Measurements from ENCODE around the gene ASMTL.
"Not testable (repeated sequence)": the region's sequence is repeated elsewhere in the genome, so short reads cannot be mapped to it uniquely, and the experiment has no call there.

The ASMTL gene

GRCh38 chrX:1384658-1385252 is 68.0 kb downstream of the ASMTL start:
- ChIA-PET POLR2A (no interaction called here), CTCF (no interaction called here)
- no peak for TF ChIP-seq CTCF (IDR thresholded peaks at IDR 0.05; ENCODE audit: insufficient read depth, low read length, missing control alignments)
- H3K4me3 ChIP-seq (ENCODE audit: low read depth, low read length): no peak overlapping the region
- DNase-seq (ENCODE audit: low read depth, low spot score): no peak

- CTCF ChIA-PET: no interaction called here
- TF ChIP-seq CTCF (IDR thresholded peaks at IDR 0.05; ENCODE audit: insufficient read depth, low read length, missing control alignments): no peak
- H3K4me3 ChIP-seq (ENCODE audit: low read depth, low read length): no peak overlapping the region
- no peak for DNase-seq (ENCODE audit: low read depth, low spot score)
- POLR2A ChIA-PET: no interaction called here
Measured at GRCh38 chrX:1380672-1381233, 72.0 kb downstream of the ASMTL start.

- no peak overlapping the region for H3K4me3 ChIP-seq (ENCODE audit: low read depth, low read length)
- no peak for DNase-seq (ENCODE audit: low read depth, low spot score)
- POLR2A ChIA-PET: no interaction called here
- CTCF ChIA-PET: no interaction called here
- TF ChIP-seq CTCF (IDR thresholded peaks at IDR 0.05; ENCODE audit: insufficient read depth, low read length, missing control alignments): no peak
Measured at GRCh38 chrX:1378306-1378759, 74.4 kb downstream of the ASMTL start.

GRCh38 chrX:1368385-1368698 is 84.4 kb downstream of the ASMTL start:
- ChIA-PET CTCF (no interaction called here), POLR2A (no interaction called here)
- no peak for TF ChIP-seq CTCF (IDR thresholded peaks at IDR 0.05; ENCODE audit: insufficient read depth, low read length, missing control alignments)
- H3K4me3 ChIP-seq (ENCODE audit: low read depth, low read length): no peak overlapping the region
- no peak for DNase-seq (ENCODE audit: low read depth, low spot score)

GRCh38 chrX:1366363-1366762 is 86.3 kb downstream of the ASMTL start:
- H3K4me3 ChIP-seq (ENCODE audit: low read depth, low read length); CTCF ChIA-PET; POLR2A ChIA-PET; DNase-seq (ENCODE audit: low read depth, low spot score): not testable (repeated sequence)

DNA sequence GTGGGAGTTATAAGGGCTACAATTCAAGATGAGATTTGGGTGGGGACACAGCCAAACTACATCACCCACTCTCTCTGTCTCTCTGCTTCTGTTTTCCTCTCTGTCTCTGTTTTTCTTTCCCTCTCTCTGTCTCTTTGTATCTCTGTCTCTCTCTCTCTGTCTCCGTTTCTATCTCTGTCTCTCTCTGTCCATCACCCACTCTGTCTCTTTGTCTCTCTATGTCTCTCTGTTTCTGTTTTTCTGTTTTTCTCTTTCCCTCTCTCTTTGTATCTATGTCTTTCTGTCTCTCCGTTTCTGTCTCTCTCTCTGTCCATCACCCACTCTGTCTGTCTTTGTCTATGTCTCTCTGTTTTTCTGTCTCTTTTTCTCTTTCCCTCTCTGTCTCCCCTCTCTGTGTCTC is 90.8 kb downstream of the ASMTL start:
- POLR2A ChIA-PET: no interaction called here
- CTCF ChIA-PET: no interaction called here
- no peak for TF ChIP-seq CTCF (IDR thresholded peaks at IDR 0.05; ENCODE audit: insufficient read depth, low read length, missing control alignments)
- H3K4me3 ChIP-seq (ENCODE audit: low read depth, low read length): no peak overlapping the region
- DNase-seq (ENCODE audit: low read depth, low spot score): no peak

DNA sequence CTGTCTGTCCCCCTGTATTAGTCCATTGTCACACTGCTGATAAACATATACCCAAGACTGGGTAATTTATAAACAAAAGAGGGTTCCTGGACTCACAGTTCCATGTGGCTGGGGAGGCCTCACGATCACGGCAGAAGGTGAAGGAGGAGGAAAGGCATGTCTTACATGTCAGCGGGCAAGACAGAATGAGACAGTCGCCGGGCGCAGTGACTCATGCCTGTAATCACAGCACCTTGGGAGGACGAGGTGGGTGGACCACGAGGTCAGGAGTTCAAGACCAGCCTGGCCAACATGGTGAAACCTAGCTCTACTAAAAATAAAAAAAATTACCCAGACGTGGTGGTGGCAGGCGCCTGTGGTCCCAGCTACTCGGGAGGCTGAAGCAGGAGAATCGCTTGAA is 91.4 kb downstream of the ASMTL start:
- DNase-seq (ENCODE audit: low read depth, low spot score): no peak
- ChIA-PET CTCF (no interaction called here), POLR2A (no interaction called here)
- no peak overlapping the region for H3K4me3 ChIP-seq (ENCODE audit: low read depth, low read length)
- TF ChIP-seq CTCF (IDR thresholded peaks at IDR 0.05; ENCODE audit: insufficient read depth, low read length, missing control alignments): no peak

Data from AG04449 (cell line).